ENCODE measurements around the gene LCN15.

LCN15 gene

GRCh38 chr9:136748666-136749611 is 15.4 kb downstream of the LCN15 start:
- Histone ChIP-seq H3K4me1 (ENCODE audit: control insufficient read depth in 2 of 2, insufficient read depth in 2 of 2, low read length in 2 of 2) (no peaks in the 10 kb centered on the region), H3K36me3 (ENCODE audit: control insufficient read depth in 2 of 2, insufficient read depth in 2 of 2, low read length in 2 of 2) (no peaks in the 10 kb centered on the region), H3K27ac (ENCODE audit: low read depth in 2 of 2, low read length in 2 of 2) (no peak overlapping the region), H3K9me3 (ENCODE audit: control insufficient read depth in 2 of 2, low read length in 2 of 2) (peaks cover 0 to 2% of the 10 kb centered on the region in 2 donors), H3K4me3 (ENCODE audit: low read length in 2 of 2) (no peak overlapping the region), H3K27me3 (ENCODE audit: control insufficient read depth in 2 of 2, insufficient read depth in 2 of 2, low read length in 2 of 2) (peaks cover 0 to 2% of the 10 kb centered on the region in 2 donors), H3K9ac (ENCODE audit: low read depth in 1 of 2, low read length in 2 of 2) (no peak overlapping the region)

- Histone ChIP-seq H3K9ac (ENCODE audit: low read depth in 1 of 2, low read length in 2 of 2) (no peak within 1 kb of the TSS), H3K27me3 (ENCODE audit: control insufficient read depth in 2 of 2, insufficient read depth in 2 of 2, low read length in 2 of 2) (peaks cover 2 to 3% of the 10 kb centered on the region in 2 donors), H3K36me3 (ENCODE audit: control insufficient read depth in 2 of 2, insufficient read depth in 2 of 2, low read length in 2 of 2) (no peaks in the 10 kb centered on the region), H3K27ac (ENCODE audit: low read depth in 2 of 2, low read length in 2 of 2) (no peak within 1 kb of the TSS), H3K4me1 (ENCODE audit: control insufficient read depth in 2 of 2, insufficient read depth in 2 of 2, low read length in 2 of 2) (no peaks in the 10 kb centered on the region), H3K9me3 (ENCODE audit: control insufficient read depth in 2 of 2, low read length in 2 of 2) (peaks cover 0 to 2% of the 10 kb centered on the region in 2 donors), H3K4me3 (ENCODE audit: low read length in 2 of 2) (no peak within 1 kb of the TSS)
These were observed 16.1 kb downstream of the LCN15 start, which contains the start of gene LCN6 for GRCh38 chr9:136748201-136748600. Gene LCN6 (minus strand): TSS chr9:136748525. CDS start chr9:136748483, 42 bp downstream.

GRCh38 chr9:136747161-136748060 is 16.9 kb downstream of the LCN15 start:
- no peaks in the 10 kb centered on the region for H3K36me3 ChIP-seq (ENCODE audit: control insufficient read depth in 2 of 2, insufficient read depth in 2 of 2, low read length in 2 of 2)
- peaks cover 5 to 9% of the 10 kb centered on the region in 2 donors for H3K27me3 ChIP-seq (ENCODE audit: control insufficient read depth in 2 of 2, insufficient read depth in 2 of 2, low read length in 2 of 2)
- H3K9me3 ChIP-seq (ENCODE audit: control insufficient read depth in 2 of 2, low read length in 2 of 2): peaks cover 0 to 2% of the 10 kb centered on the region in 2 donors
- no peak overlapping the region for H3K4me3 ChIP-seq (ENCODE audit: low read length in 2 of 2)
- H3K27ac ChIP-seq (ENCODE audit: low read depth in 2 of 2, low read length in 2 of 2): no peak overlapping the region
- no peaks in the 10 kb centered on the region for H3K4me1 ChIP-seq (ENCODE audit: control insufficient read depth in 2 of 2, insufficient read depth in 2 of 2, low read length in 2 of 2)
- H3K9ac ChIP-seq (ENCODE audit: low read depth in 1 of 2, low read length in 2 of 2): no peak overlapping the region

GRCh38 chr9:136746621-136747020 is 17.7 kb downstream of the LCN15 start:
- Histone ChIP-seq H3K9ac (ENCODE audit: low read depth in 1 of 2, low read length in 2 of 2) (no peak overlapping the region), H3K4me3 (ENCODE audit: low read length in 2 of 2) (no peak overlapping the region), H3K4me1 (ENCODE audit: control insufficient read depth in 2 of 2, insufficient read depth in 2 of 2, low read length in 2 of 2) (no peaks in the 10 kb centered on the region), H3K27me3 (ENCODE audit: control insufficient read depth in 2 of 2, insufficient read depth in 2 of 2, low read length in 2 of 2) (peaks cover 11 to 17% of the 10 kb centered on the region in 2 donors), H3K27ac (ENCODE audit: low read depth in 2 of 2, low read length in 2 of 2) (no peak overlapping the region), H3K9me3 (ENCODE audit: control insufficient read depth in 2 of 2, low read length in 2 of 2) (no peaks in the 10 kb centered on the region), H3K36me3 (ENCODE audit: control insufficient read depth in 2 of 2, insufficient read depth in 2 of 2, low read length in 2 of 2) (no peaks in the 10 kb centered on the region)

GRCh38 chr9:136746155-136746490 is 18.2 kb downstream of the LCN15 start:
- Histone ChIP-seq H3K4me3 (ENCODE audit: low read length in 2 of 2) (no peak overlapping the region), H3K27ac (ENCODE audit: low read depth in 2 of 2, low read length in 2 of 2) (no peak overlapping the region), H3K9me3 (ENCODE audit: control insufficient read depth in 2 of 2, low read length in 2 of 2) (no peaks in the 10 kb centered on the region), H3K4me1 (ENCODE audit: control insufficient read depth in 2 of 2, insufficient read depth in 2 of 2, low read length in 2 of 2) (no peaks in the 10 kb centered on the region), H3K9ac (ENCODE audit: low read depth in 1 of 2, low read length in 2 of 2) (no peak overlapping the region), H3K36me3 (ENCODE audit: control insufficient read depth in 2 of 2, insufficient read depth in 2 of 2, low read length in 2 of 2) (no peaks in the 10 kb centered on the region), H3K27me3 (ENCODE audit: control insufficient read depth in 2 of 2, insufficient read depth in 2 of 2, low read length in 2 of 2) (peaks cover 14 to 22% of the 10 kb centered on the region in 2 donors)

- H3K4me3 ChIP-seq (ENCODE audit: low read length in 2 of 2): no peak overlapping the region
- peaks cover 18 to 27% of the 10 kb centered on the region in 2 donors for H3K27me3 ChIP-seq (ENCODE audit: control insufficient read depth in 2 of 2, insufficient read depth in 2 of 2, low read length in 2 of 2)
- no peak overlapping the region for H3K9ac ChIP-seq (ENCODE audit: low read depth in 1 of 2, low read length in 2 of 2)
- no peaks in the 10 kb centered on the region for H3K36me3 ChIP-seq (ENCODE audit: control insufficient read depth in 2 of 2, insufficient read depth in 2 of 2, low read length in 2 of 2)
- H3K4me1 ChIP-seq (ENCODE audit: control insufficient read depth in 2 of 2, insufficient read depth in 2 of 2, low read length in 2 of 2): no peaks in the 10 kb centered on the region
- H3K27ac ChIP-seq (ENCODE audit: low read depth in 2 of 2, low read length in 2 of 2): no peak overlapping the region
- no peaks in the 10 kb centered on the region for H3K9me3 ChIP-seq (ENCODE audit: control insufficient read depth in 2 of 2, low read length in 2 of 2)
These were observed 18.7 kb downstream of the LCN15 start for GRCh38 chr9:136745389-136746154.

- H3K27me3 ChIP-seq (ENCODE audit: control insufficient read depth in 2 of 2, insufficient read depth in 2 of 2, low read length in 2 of 2): peaks cover 18 to 32% of the 10 kb centered on the region in 2 donors
- H3K4me1 ChIP-seq (ENCODE audit: control insufficient read depth in 2 of 2, insufficient read depth in 2 of 2, low read length in 2 of 2): no peaks in the 10 kb centered on the region
- no peaks in the 10 kb centered on the region for H3K36me3 ChIP-seq (ENCODE audit: control insufficient read depth in 2 of 2, insufficient read depth in 2 of 2, low read length in 2 of 2)
- H3K27ac ChIP-seq (ENCODE audit: low read depth in 2 of 2, low read length in 2 of 2): no peak overlapping the region
- no peak overlapping the region for H3K4me3 ChIP-seq (ENCODE audit: low read length in 2 of 2)
- H3K9ac ChIP-seq (ENCODE audit: low read depth in 1 of 2, low read length in 2 of 2): no peak overlapping the region
- no peaks in the 10 kb centered on the region for H3K9me3 ChIP-seq (ENCODE audit: control insufficient read depth in 2 of 2, low read length in 2 of 2)
These were observed 19.5 kb downstream of the LCN15 start for GRCh38 chr9:136744773-136745172.

GRCh38 chr9:136743639-136744211 is 20.6 kb downstream of the LCN15 start:
- Histone ChIP-seq H3K4me3 (ENCODE audit: low read length in 2 of 2) (no peak overlapping the region), H3K36me3 (ENCODE audit: control insufficient read depth in 2 of 2, insufficient read depth in 2 of 2, low read length in 2 of 2) (no peaks in the 10 kb centered on the region), H3K4me1 (ENCODE audit: control insufficient read depth in 2 of 2, insufficient read depth in 2 of 2, low read length in 2 of 2) (no peaks in the 10 kb centered on the region), H3K27ac (ENCODE audit: low read depth in 2 of 2, low read length in 2 of 2) (no peak overlapping the region), H3K9me3 (ENCODE audit: control insufficient read depth in 2 of 2, low read length in 2 of 2) (no peaks in the 10 kb centered on the region), H3K9ac (ENCODE audit: low read depth in 1 of 2, low read length in 2 of 2) (no peak overlapping the region), H3K27me3 (ENCODE audit: control insufficient read depth in 2 of 2, insufficient read depth in 2 of 2, low read length in 2 of 2) (peaks cover 18 to 36% of the 10 kb centered on the region in 2 donors)

GRCh38 chr9:136742591-136743391 is 21.5 kb downstream of the LCN15 start, which contains the start of gene LCN10:
Gene LCN10 (minus strand): TSS chr9:136742940. CDS start chr9:136742903, 37 bp downstream.
- Histone ChIP-seq H3K4me1 (ENCODE audit: control insufficient read depth in 2 of 2, insufficient read depth in 2 of 2, low read length in 2 of 2) (no peaks in the 10 kb centered on the region), H3K9me3 (ENCODE audit: control insufficient read depth in 2 of 2, low read length in 2 of 2) (no peaks in the 10 kb centered on the region), H3K4me3 (ENCODE audit: low read length in 2 of 2) (peak within 1 kb of the TSS in 1 of 2 donors; percentile 13), H3K27me3 (ENCODE audit: control insufficient read depth in 2 of 2, insufficient read depth in 2 of 2, low read length in 2 of 2) (peaks cover 18 to 36% of the 10 kb centered on the region in 2 donors), H3K36me3 (ENCODE audit: control insufficient read depth in 2 of 2, insufficient read depth in 2 of 2, low read length in 2 of 2) (no peaks in the 10 kb centered on the region), H3K9ac (ENCODE audit: low read depth in 1 of 2, low read length in 2 of 2) (no peak within 1 kb of the TSS), H3K27ac (ENCODE audit: low read depth in 2 of 2, low read length in 2 of 2) (no peak within 1 kb of the TSS)
